Gastroesophageal sphincter (tissue), 4 donors: ENCODE results near the gene RPS6KC1. TPM values are rescaled to one million over a fixed set of nuclear protein-coding genes. Genes with fewer than 3 reads are reported as not detected.
"Not testable (repeated sequence)": the region's sequence is repeated elsewhere in the genome, so short reads cannot be mapped to it uniquely, and the experiment has no call there.

ENCODE experiments used
- ATAC-seq: fragments of 150-250 bp; one replicate; pipeline ENCODE4 v1.9.1; 2016; ENCODE audit warnings: mild to moderate bottlenecking, moderate library complexity
- H3K27ac ChIP-seq, 4 donors: fragments of 200-600 bp; sonication (generic) in 3 of 4; 1 replicate in 3 of 4; 2 replicates in 1 of 4; pipeline ENCODE4 v1.5.1; 2016 to 2019
- H3K27me3 ChIP-seq: fragments of 200-600 bp; sonication (generic); one replicate; pipeline ENCODE4 v1.5.1; 2019
- H3K36me3 ChIP-seq, 2 donors: fragments of 200-600 bp; sonication (generic); one replicate each; pipeline ENCODE4 v1.5.1; 2019; ENCODE audit warnings: control low read depth in 1 of 2
- H3K4me1 ChIP-seq, 3 donors: fragments of 200-600 bp; sonication (generic); 1 replicate in 2 of 3; 2 replicates in 1 of 3; pipeline ENCODE4 v1.5.1; 2016 to 2019; ENCODE audit warnings: control low read depth in 2 of 3
- H3K4me3 ChIP-seq, 2 donors: fragments of 200-600 bp; sonication (generic); one replicate each; pipeline ENCODE4 v1.5.1; 2019; ENCODE audit warnings: mild to moderate bottlenecking in 1 of 2, moderate library complexity in 1 of 2
- H3K9me3 ChIP-seq, 3 donors: fragments of 200-600 bp; sonication (generic); one replicate each; pipeline ENCODE4 v1.5.1; 2017 to 2019; ENCODE audit warnings: control low read depth in 2 of 3
- CTCF ChIP-seq, 4 experiments: fragments of 200-600 bp in 2 of 4; fragments of 450-650 bp in 2 of 4; sonication (generic) in 1 of 4; IDR thresholded peaks; one replicate each; pipeline ENCODE4 v1.5.1; 2017 to 2019; ENCODE audit warnings: antibody characterized with exemption in 4 of 4, mild to moderate bottlenecking in 2 of 4, moderate library complexity in 2 of 4
- EP300 ChIP-seq: sonication (generic); formaldehyde crosslinking; IDR thresholded peaks from one replicate; pipeline ENCODE4 v1.6.1; 2017; ENCODE audit warnings: antibody characterized with exemption, mild to moderate bottlenecking
- POLR2A ChIP-seq, 2 donors: fragments of 450-650 bp; IDR thresholded peaks; one replicate each; pipeline ENCODE4 v1.6.1; 2017; ENCODE audit warnings: antibody characterized with exemption in 2 of 2, mild to moderate bottlenecking in 2 of 2, moderate library complexity in 1 of 2
- POLR2AphosphoS5 ChIP-seq: sonication (generic); formaldehyde crosslinking; IDR thresholded peaks from one replicate; pipeline ENCODE4 v1.6.1; 2017; ENCODE audit warnings: antibody characterized with exemption
- WGBS, 2 donors: methylation state at CpG; one replicate each; pipeline ENCODE4 v1.1.5; 2018; ENCODE audit warnings: low coverage in 1 of 2; 5-methylcytosine and 5-hydroxymethylcytosine counted together
- total RNA-seq, 4 donors: library from RNA; depleted of rRNA; stranded (reverse); fragments of >200 nt; gene quantifications; one replicate each; pipeline ENCODE4 v1.1.0, GENCODE V29; 2016

Gene RPS6KC1
- total RNA-seq, 4 donors from 2014 or later = 21.2 to 28.5 (median 23.8) TPM

GRCh38 chr1:213136190-213136917 lies 85.3 kb downstream of the RPS6KC1 start:
- Histone ChIP-seq H3K4me1 (peaks cover 0 to 12% (median 0%) of the 10 kb centered on the region in 3 donors), H3K4me3 (no peak overlapping the region), H3K9me3 (no peaks in the 10 kb centered on the region), H3K36me3 (no peaks in the 10 kb centered on the region), H3K27ac (no peak overlapping the region), H3K27me3 (no peaks in the 10 kb centered on the region)
- no peak for TF ChIP-seq CTCF (IDR thresholded peaks at IDR 0.05)
- TF ChIP-seq POLR2AphosphoS5 = no peak
- TF ChIP-seq POLR2A (IDR thresholded peaks at IDR 0.05) = no peak
- no peak for ATAC-seq
- WGBS, 2 donors = 83 to 91% methylated on average over 5 of the region's 5 CpGs

DNA sequence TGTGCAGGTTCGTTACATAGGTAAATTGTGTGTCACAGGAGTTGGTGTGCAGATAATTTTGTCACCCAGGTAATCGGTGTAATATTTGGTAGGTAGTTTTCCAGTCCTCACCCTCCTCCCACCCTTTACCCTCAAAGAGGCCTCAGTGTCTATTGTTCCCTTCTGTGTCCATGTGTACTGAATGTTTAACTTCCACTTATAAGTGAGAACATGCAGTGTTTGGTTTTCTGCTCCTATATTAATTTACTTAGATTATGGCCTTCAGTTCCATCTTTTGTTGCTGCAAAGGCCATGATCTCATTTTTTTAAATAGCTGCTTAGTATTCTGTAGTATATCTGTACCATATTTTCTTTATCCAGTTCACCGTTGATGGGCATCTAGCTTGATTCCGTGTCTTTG lies 87.3 kb downstream of the RPS6KC1 start:
- WGBS, 2 donors = 84 to 98% methylated on average over 2 to 4 of the region's 4 CpGs
- Histone ChIP-seq H3K9me3 (no peaks in the 10 kb centered on the region), H3K36me3 (no peaks in the 10 kb centered on the region), H3K4me3 (no peak overlapping the region), H3K27ac (no peak overlapping the region), H3K4me1 (peaks cover 0 to 12% (median 0%) of the 10 kb centered on the region in 3 donors), H3K27me3 (no peaks in the 10 kb centered on the region)
- ATAC-seq = no peak
- TF ChIP-seq EP300 (no peak), POLR2A (IDR thresholded peaks at IDR 0.05) (no peak), CTCF (IDR thresholded peaks at IDR 0.05) (no peak), POLR2AphosphoS5 (no peak)

DNA sequence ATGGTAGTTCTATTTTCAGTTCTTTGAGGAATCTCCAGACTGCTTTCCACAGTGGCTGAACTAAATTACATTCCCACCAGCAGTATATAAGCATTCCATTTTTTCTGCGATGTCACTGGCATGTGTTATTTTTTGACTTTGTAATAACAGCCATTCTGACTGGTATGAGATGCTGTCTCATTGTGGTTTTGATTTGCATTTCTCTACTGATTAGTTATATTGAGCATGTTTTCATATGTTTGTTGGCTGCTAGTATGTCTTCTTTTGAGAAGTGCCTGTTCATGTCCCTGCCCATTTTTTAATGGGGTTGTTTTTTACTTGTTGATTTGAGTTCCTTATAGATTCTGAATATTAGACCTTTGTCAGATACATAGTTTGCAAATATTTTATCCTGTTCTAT lies 87.9 kb downstream of the RPS6KC1 start:
- TF ChIP-seq EP300 (no peak), POLR2A (IDR thresholded peaks at IDR 0.05) (no peak), CTCF (IDR thresholded peaks at IDR 0.05) (no peak), POLR2AphosphoS5 (no peak)
- Histone ChIP-seq H3K4me3 (no peak overlapping the region), H3K27me3 (no peaks in the 10 kb centered on the region), H3K36me3 (no peaks in the 10 kb centered on the region), H3K27ac (no peak overlapping the region), H3K9me3 (no peaks in the 10 kb centered on the region), H3K4me1 (peaks cover 0 to 12% (median 0%) of the 10 kb centered on the region in 3 donors)
- ATAC-seq = no peak
- WGBS, 2 donors = 77 to 86% methylated on average over 1 of the region's 1 CpG

- Histone ChIP-seq H3K4me3 (no peak overlapping the region), H3K27me3 (no peaks in the 10 kb centered on the region), H3K36me3 (no peaks in the 10 kb centered on the region), H3K27ac (no peak overlapping the region), H3K4me1 (no peaks in the 10 kb centered on the region), H3K9me3 (no peaks in the 10 kb centered on the region)
- no peak for ATAC-seq
- TF ChIP-seq POLR2AphosphoS5 (no peak), EP300 (no peak), POLR2A (IDR thresholded peaks at IDR 0.05) (no peak), CTCF (IDR thresholded peaks at IDR 0.05) (no peak)
- WGBS, 2 donors = 90 to 91% methylated on average over 2 of the region's 2 CpGs
Observed at GRCh38 chr1:213148905-213149304, 97.9 kb downstream of the RPS6KC1 start.

- WGBS, 2 donors = no CpG with 5 or more reads among the region's 2 CpGs
- not testable (repeated sequence) for ATAC-seq, H3K4me1 ChIP-seq, H3K4me3 ChIP-seq, H3K36me3 ChIP-seq, H3K9me3 ChIP-seq, H3K27ac ChIP-seq, H3K27me3 ChIP-seq
Observed at GRCh38 chr1:213150090-213150489, 99.0 kb downstream of the RPS6KC1 start.
